Uterus (tissue), 2 donors: Measurements from ENCODE around the gene ZNF823.

ENCODE experiments used
- CTCF ChIP-seq, 4 experiments: fragments of 200-600 bp in 2 of 4; fragments of 450-650 bp in 2 of 4; sonication (generic) in 2 of 4; IDR thresholded peaks; one replicate each; pipeline ENCODE4 v1.5.1; 2016 to 2019; ENCODE audit warnings: antibody characterized with exemption in 4 of 4, mild to moderate bottlenecking in 2 of 4, moderate library complexity in 1 of 4
- POLR2A ChIP-seq, 2 donors: fragments of 450-650 bp; IDR thresholded peaks; one replicate each; pipeline ENCODE4 v1.6.1; 2016; ENCODE audit warnings: antibody characterized with exemption in 2 of 2, mild to moderate bottlenecking in 1 of 2, moderate library complexity in 1 of 2

GRCh38 chr19:11767633-11768133 is 28.9 kb upstream of the ZNF823 start:
- no peak for TF ChIP-seq CTCF (IDR thresholded peaks at IDR 0.05)
- TF ChIP-seq POLR2A (IDR thresholded peaks at IDR 0.05): no peak
